ENCODE measurements around the gene NPRL2.

NPRL2 gene

GRCh38 chr3:50380405-50381085 lies 30.0 kb upstream of the NPRL2 start:
- no peak for TF ChIP-seq ZNF274 (IDR thresholded peaks at IDR 0.05; ENCODE audit: low read depth, low read length)
- H3K4me3 ChIP-seq (ENCODE audit: low read length), result no peak overlapping the region

GRCh38 chr3:50378757-50379156 lies 28.2 kb upstream of the NPRL2 start:
- no peak for TF ChIP-seq ZNF274 (IDR thresholded peaks at IDR 0.05; ENCODE audit: low read depth, low read length)
- H3K4me3 ChIP-seq (ENCODE audit: low read length), result no peak overlapping the region

- no peak overlapping the region for H3K4me3 ChIP-seq (ENCODE audit: low read length)
- no peak for TF ChIP-seq ZNF274 (IDR thresholded peaks at IDR 0.05; ENCODE audit: low read depth, low read length)
Observed at GRCh38 chr3:50378024-50378423, 27.4 kb upstream of the NPRL2 start.

GRCh38 chr3:50375258-50375931 lies 24.8 kb upstream of the NPRL2 start:
- no peak for TF ChIP-seq ZNF274 (IDR thresholded peaks at IDR 0.05; ENCODE audit: low read depth, low read length)
- no peak overlapping the region for H3K4me3 ChIP-seq (ENCODE audit: low read length)

- no peak for TF ChIP-seq ZNF274 (IDR thresholded peaks at IDR 0.05; ENCODE audit: low read depth, low read length)
- H3K4me3 ChIP-seq (ENCODE audit: low read length), result no peak overlapping the region
Observed at GRCh38 chr3:50374363-50375257, 24.0 kb upstream of the NPRL2 start.

- TF ChIP-seq ZNF274 (IDR thresholded peaks at IDR 0.05; ENCODE audit: low read depth, low read length), result no peak
- no peak overlapping the region for H3K4me3 ChIP-seq (ENCODE audit: low read length)
Observed at GRCh38 chr3:50373146-50374051, 22.8 kb upstream of the NPRL2 start.

- no peak overlapping the region for H3K4me3 ChIP-seq (ENCODE audit: low read length)
- no peak for TF ChIP-seq ZNF274 (IDR thresholded peaks at IDR 0.05; ENCODE audit: low read depth, low read length)
Observed at GRCh38 chr3:50372349-50372748, 21.8 kb upstream of the NPRL2 start.

GRCh38 chr3:50371133-50371685 lies 20.6 kb upstream of the NPRL2 start:
- no peak overlapping the region for H3K4me3 ChIP-seq (ENCODE audit: low read length)
- TF ChIP-seq ZNF274 (IDR thresholded peaks at IDR 0.05; ENCODE audit: low read depth, low read length), result no peak

GRCh38 chr3:50370594-50370993 lies 20.0 kb upstream of the NPRL2 start:
- no peak for TF ChIP-seq ZNF274 (IDR thresholded peaks at IDR 0.05; ENCODE audit: low read depth, low read length)
- H3K4me3 ChIP-seq (ENCODE audit: low read length), result no peak overlapping the region

- TF ChIP-seq ZNF274 (IDR thresholded peaks at IDR 0.05; ENCODE audit: low read depth, low read length), result no peak
- no peak overlapping the region for H3K4me3 ChIP-seq (ENCODE audit: low read length)
Observed at GRCh38 chr3:50369012-50369670, 18.6 kb upstream of the NPRL2 start.

GRCh38 chr3:50365842-50366220 lies 15.3 kb upstream of the NPRL2 start:
- no peak overlapping the region; the same call in 1 of the 2 replicates for H3K4me3 ChIP-seq (ENCODE audit: low read length)
- TF ChIP-seq ZNF274 (IDR thresholded peaks at IDR 0.05; ENCODE audit: low read depth, low read length), result no peak

GRCh38 chr3:50365080-50365841 lies 14.7 kb upstream of the NPRL2 start:
- H3K4me3 ChIP-seq (ENCODE audit: low read length), result peak overlapping the region; percentile 50; the same call in 1 of the 2 replicates
- TF ChIP-seq ZNF274 (IDR thresholded peaks at IDR 0.05; ENCODE audit: low read depth, low read length), result no peak

Data from GM08714 (cell line).